ENCODE results near the gene GPR157. TPM values are rescaled to one million over a fixed set of nuclear protein-coding genes. Genes with fewer than 3 reads are reported as not detected.

The GPR157 gene
- total and polyA plus RNA-seq, 8 donors: 15.2 to 36.5 (median 22.9) TPM

- H3K36me3 ChIP-seq: no peaks in the 10 kb centered on the region
- H3K27me3 ChIP-seq: no peaks in the 10 kb centered on the region
- no peak for DNase-seq
- intact Hi-C loops (cut with DNase I): no loop called here
- ATAC-seq: no peak
- no peaks in the 10 kb centered on the region for H3K9me3 ChIP-seq
- H3K4me3 ChIP-seq: no peak overlapping the region
- no peak for TF ChIP-seq CTCF (IDR thresholded peaks at IDR 0.05)
- no peak overlapping the region for H3K27ac ChIP-seq
- peaks cover 5 to 42% of the 10 kb centered on the region in 2 donors for H3K4me1 ChIP-seq
Measured at GRCh38 chr1:9062846-9063245, 66.1 kb downstream of the GPR157 start.

- peak overlapping the region in 1 of 2 donors; percentile 57 for H3K27ac ChIP-seq
- no peak for TF ChIP-seq CTCF (IDR thresholded peaks at IDR 0.05)
- H3K9me3 ChIP-seq: no peaks in the 10 kb centered on the region
- no peaks in the 10 kb centered on the region for H3K36me3 ChIP-seq
- peaks cover 3 to 37% of the 10 kb centered on the region in 2 donors for H3K4me1 ChIP-seq
- peak; percentile 9 for ATAC-seq
- no peaks in the 10 kb centered on the region for H3K27me3 ChIP-seq
- intact Hi-C loops (cut with DNase I): no loop called here
- no peak for DNase-seq
- no peak overlapping the region for H3K4me3 ChIP-seq
Measured at GRCh38 chr1:9062021-9062471, 66.9 kb downstream of the GPR157 start.

- ATAC-seq (peak; percentile 67), DNase-seq (peak in 1 of 4 donors; percentile 52)
- Histone ChIP-seq H3K4me3 (no peak overlapping the region), H3K4me1 (peaks cover 0 to 34% of the 10 kb centered on the region in 2 donors), H3K27ac (peak overlapping the region in 1 of 2 donors; percentile 57), H3K36me3 (no peaks in the 10 kb centered on the region), H3K27me3 (no peaks in the 10 kb centered on the region), H3K9me3 (no peaks in the 10 kb centered on the region)
- no peak for TF ChIP-seq CTCF (IDR thresholded peaks at IDR 0.05)
- intact Hi-C loops (cut with DNase I): no loop called here
Measured at GRCh38 chr1:9061252-9061960, 67.5 kb downstream of the GPR157 start.

DNA sequence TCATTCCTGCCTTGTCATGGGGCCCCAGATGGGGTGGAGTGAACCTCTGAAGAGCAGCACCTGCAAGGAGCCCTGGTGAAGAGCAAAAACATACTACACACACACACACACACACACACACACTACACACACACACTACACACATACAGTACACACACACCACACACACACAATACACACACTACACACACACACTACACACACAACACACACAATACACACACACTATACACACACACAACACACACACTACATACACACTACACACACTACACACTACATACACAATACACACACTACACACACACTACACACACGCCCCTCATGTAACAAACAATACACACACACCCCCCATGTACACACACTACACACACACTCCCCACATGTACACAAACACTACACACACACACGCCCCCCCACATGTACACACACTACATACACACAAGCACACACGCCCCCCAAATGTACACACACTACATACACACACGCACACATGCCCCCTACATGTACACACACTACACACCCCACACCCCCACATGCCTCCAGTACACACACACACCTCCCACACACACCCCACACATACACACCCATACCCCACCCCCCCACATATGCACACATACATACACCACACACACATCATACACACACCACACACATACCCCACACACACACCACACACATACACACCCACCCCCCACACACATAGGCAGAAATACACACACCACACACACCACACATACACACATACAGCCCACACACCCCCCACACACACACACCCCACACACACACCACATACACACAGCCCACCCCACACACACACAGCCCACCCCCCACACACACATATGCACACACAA is 68.8 kb downstream of the GPR157 start:
- H3K9me3 ChIP-seq: no peaks in the 10 kb centered on the region
- DNase-seq (no peak), ATAC-seq (no peak)
- TF ChIP-seq CTCF (IDR thresholded peaks at IDR 0.05): no peak
- peaks cover 0 to 26% of the 10 kb centered on the region in 2 donors for H3K4me1 ChIP-seq
- no peaks in the 10 kb centered on the region for H3K36me3 ChIP-seq
- H3K27me3 ChIP-seq: no peaks in the 10 kb centered on the region
- H3K27ac ChIP-seq: no peak overlapping the region
- no peak overlapping the region for H3K4me3 ChIP-seq
- intact Hi-C loops (cut with DNase I): no loop called here

- no peak overlapping the region for H3K27ac ChIP-seq
- intact Hi-C loops (cut with DNase I): no loop called here
- no peaks in the 10 kb centered on the region for H3K9me3 ChIP-seq
- DNase-seq (peak in 1 of 4 donors; percentile 35), ATAC-seq (no peak)
- TF ChIP-seq CTCF (IDR thresholded peaks at IDR 0.05): no peak
- no peaks in the 10 kb centered on the region for H3K36me3 ChIP-seq
- peaks cover 0 to 14% of the 10 kb centered on the region in 2 donors for H3K4me1 ChIP-seq
- no peak overlapping the region for H3K4me3 ChIP-seq
- H3K27me3 ChIP-seq: no peaks in the 10 kb centered on the region
Measured at GRCh38 chr1:9058465-9058864, 70.4 kb downstream of the GPR157 start.

All from left lung (tissue), 10 donors.